Fibroblast of lung (primary cell): Measurements from ENCODE around the gene ZNF827. TPM values are rescaled to one million over a fixed set of nuclear protein-coding genes. Genes with fewer than 3 reads are reported as not detected.

Experiments used
- DNase-seq, 2 donors: peaks; one replicate each; pipeline versions ENCODE4 v3.0.0 to v3.0.0-alpha.2; 2010; ENCODE audit warnings: low read depth in 2 of 2
- H2AFZ ChIP-seq: 2 replicates; pipeline ENCODE4 v1.5.1; 2012; ENCODE audit warnings: low read length, control low read depth, inconsistent platforms
- H3K27ac ChIP-seq: 2 replicates; pipeline ENCODE4 v1.5.1; 2011; ENCODE audit warnings: low read length, control low read depth; ENCODE audit not compliant: insufficient read depth
- H3K27me3 ChIP-seq: 2 replicates; pipeline ENCODE4 v1.5.1; 2011; ENCODE audit warnings: mild to moderate bottlenecking, low read length; ENCODE audit not compliant: control insufficient read depth, insufficient read depth
- H3K36me3 ChIP-seq: 2 replicates; pipeline ENCODE4 v1.5.1; 2011; ENCODE audit warnings: low read length; ENCODE audit not compliant: control insufficient read depth, insufficient read depth
- H3K4me1 ChIP-seq: 2 replicates; pipeline ENCODE4 v1.5.1; 2011; ENCODE audit warnings: low read length; ENCODE audit not compliant: control insufficient read depth, insufficient read depth; ENCODE audit errors: extremely low read depth
- H3K4me2 ChIP-seq: 2 replicates; pipeline ENCODE4 v1.5.1; 2011; ENCODE audit warnings: low read length, control low read depth; ENCODE audit not compliant: insufficient read depth; ENCODE audit errors: extremely low read depth
- H3K4me3 ChIP-seq, 4 experiments: fragments of 200-600 bp in 1 of 4; sonication (generic) in 1 of 4; replicated peaks in 1 of 4; 2 replicates each; pipeline ENCODE4 v1.5.1; 2011 to 2016; ENCODE audit warnings: low read length in 4 of 4, low read depth in 3 of 4, mild to moderate bottlenecking in 3 of 4, control low read depth in 2 of 4, inconsistent platforms in 1 of 4, mixed read lengths in 1 of 4; ENCODE audit not compliant: insufficient read depth in 1 of 4; ENCODE audit errors: control extremely low read depth in 1 of 4
- H3K79me2 ChIP-seq: 2 replicates; pipeline ENCODE4 v1.5.1; 2012; ENCODE audit warnings: mild to moderate bottlenecking, low read length, inconsistent platforms; ENCODE audit not compliant: control insufficient read depth, insufficient read depth
- H3K9ac ChIP-seq: 2 replicates; pipeline ENCODE4 v1.5.1; 2011; ENCODE audit warnings: mild to moderate bottlenecking, low read length, control low read depth; ENCODE audit not compliant: insufficient read depth
- H3K9me3 ChIP-seq: 2 replicates; pipeline ENCODE4 v1.5.1; 2012; ENCODE audit warnings: low read depth, low read length; ENCODE audit not compliant: control insufficient read depth, insufficient read depth
- H4K20me1 ChIP-seq: 2 replicates; pipeline ENCODE4 v1.5.1; 2011; ENCODE audit warnings: low read length; ENCODE audit not compliant: control insufficient read depth, insufficient read depth; ENCODE audit errors: extremely low read depth
- CTCF ChIP-seq, 2 donors: IDR thresholded peaks in 1 of 2; conservative IDR thresholded peaks in 1 of 2; 1 replicate in 1 of 2; 2 replicates in 1 of 2; pipeline ENCODE4 v1.5.1; 2011 to 2012; ENCODE audit warnings: low read length in 2 of 2, control low read depth in 1 of 2, inconsistent platforms in 1 of 2, low read depth in 1 of 2, mild to moderate bottlenecking in 1 of 2
- EZH2 ChIP-seq: IDR thresholded peaks from 2 replicates; pipeline ENCODE4 v1.5.1; 2012; ENCODE audit warnings: low read length, control low read depth, mild to moderate bottlenecking; ENCODE audit errors: missing control alignments
- polyA plus RNA-seq, 2 donors: library from polyadenylated mRNA; depleted of rRNA in 1 of 2; stranded (reverse) in 1 of 2; unstranded in 1 of 2; fragments of >200 nt; gene quantifications; 2 replicates each; pipeline ENCODE4 v1.2.1, GENCODE V29; 2011 to 2012; ENCODE audit warnings: missing spikeins in 1 of 2
- total RNA-seq: library from RNA; depleted of rRNA; stranded (reverse); fragments of >200 nt; gene quantifications from 2 replicates; pipeline ENCODE4 v1.2.1, GENCODE V29; 2014

The ZNF827 gene
- total and polyA plus RNA-seq, 2 donors (not counting 1 experiment from before 2014, with no cell fraction given), result 5.8 to 7.1 TPM

GRCh38 chr4:145882604-145883003 lies 56.0 kb downstream of the ZNF827 start:
- Histone ChIP-seq H3K27me3 (no peaks in the 10 kb centered on the region), H3K4me1 (peaks cover 6% of the 10 kb centered on the region), H4K20me1 (no peaks in the 10 kb centered on the region), H2AFZ (no peak overlapping the region), H3K79me2 (no peaks in the 10 kb centered on the region), H3K27ac (no peak overlapping the region), H3K9me3 (no peaks in the 10 kb centered on the region), H3K4me3 (no peak overlapping the region), H3K36me3 (no peaks in the 10 kb centered on the region), H3K4me2 (no peak overlapping the region), H3K9ac (no peak overlapping the region)
- DNase-seq, result no peak
- TF ChIP-seq CTCF (conservative IDR thresholded peaks at IDR 0.05 in 1 of 2, IDR thresholded peaks at IDR 0.05 in 1 of 2; ENCODE audit: low read depth in 1 of 2, low read length in 2 of 2) (no peak), EZH2 (no peak)

GRCh38 chr4:145881989-145882388 lies 56.6 kb downstream of the ZNF827 start:
- Histone ChIP-seq H3K27ac (no peak overlapping the region), H3K4me1 (peaks cover 4% of the 10 kb centered on the region), H3K27me3 (no peaks in the 10 kb centered on the region), H4K20me1 (no peaks in the 10 kb centered on the region), H3K9ac (no peak overlapping the region), H3K4me2 (no peak overlapping the region), H3K79me2 (no peaks in the 10 kb centered on the region), H3K4me3 (no peak overlapping the region), H2AFZ (no peak overlapping the region), H3K36me3 (no peaks in the 10 kb centered on the region), H3K9me3 (no peaks in the 10 kb centered on the region)
- TF ChIP-seq CTCF (conservative IDR thresholded peaks at IDR 0.05 in 1 of 2, IDR thresholded peaks at IDR 0.05 in 1 of 2; ENCODE audit: low read depth in 1 of 2, low read length in 2 of 2) (no peak), EZH2 (no peak)
- DNase-seq, result no peak

- no peak overlapping the region for H3K27ac ChIP-seq
- no peaks in the 10 kb centered on the region for H3K36me3 ChIP-seq
- H3K4me1 ChIP-seq, result peaks cover 4% of the 10 kb centered on the region
- H4K20me1 ChIP-seq, result no peaks in the 10 kb centered on the region
- no peaks in the 10 kb centered on the region for H3K9me3 ChIP-seq
- no peak overlapping the region for H3K4me2 ChIP-seq
- DNase-seq, result no peak
- no peaks in the 10 kb centered on the region for H3K79me2 ChIP-seq
- H3K4me3 ChIP-seq, result no peak overlapping the region
- H3K9ac ChIP-seq, result no peak overlapping the region
- no peak overlapping the region for H2AFZ ChIP-seq
- TF ChIP-seq CTCF (conservative IDR thresholded peaks at IDR 0.05 in 1 of 2, IDR thresholded peaks at IDR 0.05 in 1 of 2; ENCODE audit: low read depth in 1 of 2, low read length in 2 of 2), result no peak
- TF ChIP-seq EZH2, result no peak
- no peaks in the 10 kb centered on the region for H3K27me3 ChIP-seq
These were observed 57.0 kb downstream of the ZNF827 start for GRCh38 chr4:145881576-145881975.
